ENCODE measurements around the gene PSRC1. TPM values are rescaled to one million over a fixed set of nuclear protein-coding genes. Genes with fewer than 3 reads are reported as not detected.

Gene PSRC1
- total RNA-seq, 1 experiment from 2014 or later, result 75.0 TPM

GRCh38 chr1:109258481-109259466 lies 24.2 kb downstream of the PSRC1 start:
- no peak for DNase-seq (ENCODE audit: low spot score)
- H3K4me1 ChIP-seq (ENCODE audit: insufficient read depth, low read length, poor library complexity, severe bottlenecking), result peaks cover 11% of the 10 kb centered on the region

DNA sequence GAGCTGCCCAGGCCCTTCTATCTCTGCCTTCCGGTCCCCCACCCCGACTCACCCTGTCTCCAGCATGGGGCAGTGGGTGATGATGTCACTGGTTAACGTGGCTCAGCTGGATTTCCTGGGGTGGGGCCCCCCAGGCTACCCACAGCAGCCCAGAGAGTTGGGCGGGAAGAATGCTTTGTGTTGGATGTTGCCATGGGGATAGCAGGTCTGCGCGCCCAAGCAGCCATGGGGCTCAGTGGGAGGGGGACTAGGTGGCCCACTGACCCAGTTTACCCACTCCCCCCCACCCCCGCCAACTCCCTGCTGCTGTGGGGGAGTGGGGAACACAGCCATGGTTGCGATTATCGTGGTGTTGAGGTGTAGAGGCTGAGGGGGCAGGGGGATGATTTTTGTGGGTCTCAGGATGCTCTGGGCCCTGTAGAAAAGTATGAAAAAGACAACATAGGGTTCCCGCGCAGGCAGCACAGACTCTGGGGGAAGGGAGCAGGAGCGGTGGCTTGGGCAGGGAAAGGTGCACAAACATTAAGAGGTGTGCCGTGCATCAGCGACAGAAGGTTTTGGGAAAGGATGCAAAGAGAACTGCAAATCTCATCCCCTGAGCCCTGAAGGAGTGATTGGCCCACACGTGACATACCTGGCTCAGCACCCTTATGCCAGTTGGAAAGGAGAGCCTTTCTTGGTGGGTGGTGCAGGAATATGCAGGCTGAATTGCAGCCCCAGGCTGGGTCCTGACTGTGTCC lies 25.1 kb downstream of the PSRC1 start:
- no peak overlapping the region for H3K27ac ChIP-seq (ENCODE audit: low read depth, low read length, poor library complexity, severe bottlenecking)
- TF ChIP-seq EZH2 (IDR thresholded peaks at IDR 0.05; ENCODE audit: borderline replicate concordance, low read depth, low read length, poor library complexity, severe bottlenecking), result no peak
- TF ChIP-seq CTCF (conservative IDR thresholded peaks at IDR 0.05; ENCODE audit: low read depth, low read length), result no peak
- no TSS peak for BruUV-seq (replicated peaks)
- no peaks in the 10 kb centered on the region for H3K27me3 ChIP-seq (replicated peaks; ENCODE audit: insufficient read depth, low read depth, low read length, poor library complexity)
- POLR2A ChIA-PET (ENCODE audit: low non-redundant PET), result no interaction called here
- no peak for DNase-seq (ENCODE audit: low spot score)
- CTCF ChIA-PET, result interaction anchor here (0.6 kb wide), 1 partner anchor 56 kb away, joined by 3 read pairs; no protein-coding TSS in a partner anchor
- no peaks in the 10 kb centered on the region for H3K9me3 ChIP-seq (ENCODE audit: low read depth, low read length, poor library complexity, severe bottlenecking)
- peaks cover 20% of the 10 kb centered on the region for H3K4me1 ChIP-seq (ENCODE audit: insufficient read depth, low read length, poor library complexity, severe bottlenecking)
- H3K4me3 ChIP-seq (ENCODE audit: low read depth, low read length, poor library complexity, severe bottlenecking), result no peak overlapping the region
- H3K36me3 ChIP-seq (ENCODE audit: insufficient read depth, low read length, poor library complexity, severe bottlenecking), result peaks cover 7% of the 10 kb centered on the region
- intact Hi-C loops (cut with micrococcal nuclease; ENCODE audit: unreplicated experiment), result no loop called here

More at GRCh38 chr1:109258481-109259466, 24.2 kb downstream of the PSRC1 start:
- BruUV-seq (replicated peaks), result no TSS peak
- H3K27me3 ChIP-seq (replicated peaks; ENCODE audit: insufficient read depth, low read depth, low read length, poor library complexity), result no peaks in the 10 kb centered on the region
- no peaks in the 10 kb centered on the region for H3K9me3 ChIP-seq (ENCODE audit: low read depth, low read length, poor library complexity, severe bottlenecking)
- TF ChIP-seq EZH2 (IDR thresholded peaks at IDR 0.05; ENCODE audit: borderline replicate concordance, low read depth, low read length, poor library complexity, severe bottlenecking) (no peak), CTCF (conservative IDR thresholded peaks at IDR 0.05; ENCODE audit: low read depth, low read length) (no peak)
- H3K4me3 ChIP-seq (ENCODE audit: low read depth, low read length, poor library complexity, severe bottlenecking), result no peak overlapping the region
- intact Hi-C loops (cut with micrococcal nuclease; ENCODE audit: unreplicated experiment), result no loop called here
- POLR2A ChIA-PET (ENCODE audit: low non-redundant PET), result no interaction called here
- CTCF ChIA-PET, result no interaction called here
- H3K36me3 ChIP-seq (ENCODE audit: insufficient read depth, low read length, poor library complexity, severe bottlenecking), result peaks cover 11% of the 10 kb centered on the region
- H3K27ac ChIP-seq (ENCODE audit: low read depth, low read length, poor library complexity, severe bottlenecking), result no peak overlapping the region

DNA sequence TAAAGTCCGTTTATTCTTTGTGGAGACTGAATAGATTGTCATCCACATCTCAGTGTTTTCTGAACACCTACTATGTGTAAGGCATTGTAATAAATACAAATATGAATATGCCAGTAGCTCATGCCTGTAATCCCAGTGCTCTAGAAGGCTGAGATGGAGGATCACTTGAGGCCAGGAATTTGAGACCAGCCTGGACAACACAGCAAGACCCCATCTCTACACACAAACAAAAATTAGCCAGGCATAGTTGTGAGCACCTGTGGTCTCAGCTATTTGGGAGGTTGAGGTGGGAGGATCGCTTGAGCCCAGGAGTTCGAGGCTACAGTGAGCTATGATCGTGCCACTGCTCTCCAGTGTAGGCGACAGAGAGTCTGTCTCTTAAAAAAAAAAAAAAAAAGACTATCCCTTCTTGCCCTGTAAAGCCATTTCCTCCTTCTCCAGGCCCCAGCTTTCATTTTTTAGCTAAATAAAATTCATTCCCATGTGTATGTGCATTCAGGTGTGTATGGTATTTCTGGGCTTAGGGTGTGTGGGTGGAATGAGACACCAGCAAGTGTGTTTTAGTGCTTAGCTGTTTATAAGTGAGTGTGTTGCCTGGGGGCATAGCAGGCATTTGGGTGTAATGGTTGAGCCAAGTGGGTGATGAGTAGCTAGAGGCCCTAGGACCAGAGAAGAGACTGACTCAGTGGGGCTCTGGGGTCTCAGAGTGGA lies 25.8 kb downstream of the PSRC1 start:
- no peak overlapping the region for H3K27ac ChIP-seq (ENCODE audit: low read depth, low read length, poor library complexity, severe bottlenecking)
- H3K4me1 ChIP-seq (ENCODE audit: insufficient read depth, low read length, poor library complexity, severe bottlenecking), result peaks cover 20% of the 10 kb centered on the region
- no peak overlapping the region for H3K4me3 ChIP-seq (ENCODE audit: low read depth, low read length, poor library complexity, severe bottlenecking)
- H3K27me3 ChIP-seq (replicated peaks; ENCODE audit: insufficient read depth, low read depth, low read length, poor library complexity), result no peaks in the 10 kb centered on the region
- H3K36me3 ChIP-seq (ENCODE audit: insufficient read depth, low read length, poor library complexity, severe bottlenecking), result peaks cover 6% of the 10 kb centered on the region
- TF ChIP-seq EZH2 (IDR thresholded peaks at IDR 0.05; ENCODE audit: borderline replicate concordance, low read depth, low read length, poor library complexity, severe bottlenecking) (no peak), CTCF (conservative IDR thresholded peaks at IDR 0.05; ENCODE audit: low read depth, low read length) (no peak)
- no peaks in the 10 kb centered on the region for H3K9me3 ChIP-seq (ENCODE audit: low read depth, low read length, poor library complexity, severe bottlenecking)
- intact Hi-C loops (cut with micrococcal nuclease; ENCODE audit: unreplicated experiment), result no loop called here
- no peak for DNase-seq (ENCODE audit: low spot score)
- ChIA-PET POLR2A (ENCODE audit: low non-redundant PET) (interaction anchor here (0.7 kb wide), 1 partner anchor 256 kb away, joined by 13 read pairs; no protein-coding TSS in a partner anchor), CTCF (interaction anchor here (0.6 to 0.7 kb wide), 2 partner anchors 42 to 56 kb away, joined by 3 to 5 read pairs; no protein-coding TSS in a partner anchor)
- no TSS peak for BruUV-seq (replicated peaks)
